HCT116 (cell line): Measurements from ENCODE around the gene SLC25A22. TPM values are rescaled to one million over a fixed set of nuclear protein-coding genes. Genes with fewer than 3 reads are reported as not detected.

Experiments used
- ATAC-seq: fragments of 200-7000 bp; cut with Tn5 transposase; 2 replicates; pipeline ENCODE4 v1.9.1; 2020; ENCODE audit warnings: mild to moderate bottlenecking, moderate library complexity
- BruUV-seq: library from RNA; stranded (reverse); fragments of 400-500 nt; replicated peaks from 2 replicates; lab custom pipeline; 2021; lab: Mats Ljungman, UMichigan
- CTCF ChIA-PET: fragments of 300-600 bp; sonication (Branson Sonifier 250); formaldehyde crosslinking; loops from one replicate; lab custom pipeline; 2021; ENCODE audit warnings: antibody characterized with exemption; lab: Charles Lee
- POLR2A ChIA-PET: fragments of 300-600, 350-600 bp; sonication (Branson Sonifier 250); formaldehyde crosslinking; loops from one replicate; lab custom pipeline; 2021; ENCODE audit warnings: antibody characterized with exemption; lab: Charles Lee
- RAD21 ChIA-PET, 2 experiments: fragments of 300-600 bp; sonication (Branson Sonifier 250); formaldehyde crosslinking; loops; one replicate each; lab custom pipeline; 2023; ENCODE audit warnings: low total read pairs in 2 of 2; ENCODE audit not compliant: uncharacterized antibody in 2 of 2, unreplicated experiment in 2 of 2, low non-redundant PET in 1 of 2; lab: Charles Lee
- DNase-seq: peaks from one replicate; pipeline ENCODE4 v3.0.0-alpha.2; 2010; ENCODE audit warnings: low read depth, low spot score
- H2AFZ ChIP-seq: fragments of 200-600 bp; shearing (Covaris generic), sonication (generic); 2 replicates; pipeline ENCODE4 v1.6.1; 2017; ENCODE audit warnings: low read depth, mixed run types, mixed read lengths, antibody characterized with exemption, low read length; ENCODE audit not compliant: poor library complexity, severe bottlenecking
- H3K27ac ChIP-seq: 2 replicates; pipeline ENCODE4 v1.5.1; 2012; ENCODE audit warnings: low read depth, low read length
- H3K27me3 ChIP-seq: fragments of 200-600 bp; sonication (generic); 2 replicates; pipeline ENCODE4 v1.6.1; 2016; ENCODE audit warnings: mixed run types, low read length, mixed read lengths; ENCODE audit not compliant: insufficient read depth
- H3K36me3 ChIP-seq, 2 experiments: fragments of 200-500 bp in 1 of 2; fragments of 200-600 bp in 1 of 2; sonication (Bioruptor generic) in 1 of 2; sonication (generic) in 1 of 2; 2 replicates each; pipeline versions ENCODE4 v1.5.1 to v1.6.1; 2014 to 2016; ENCODE audit warnings: low read length in 2 of 2, inconsistent platforms in 1 of 2, mixed read lengths in 1 of 2, mixed run types in 1 of 2; ENCODE audit not compliant: insufficient read depth in 2 of 2, control insufficient read depth in 1 of 2
- H3K4me1 ChIP-seq, 2 experiments: fragments of 200-600 bp in 1 of 2; sonication (generic) in 1 of 2; 2 replicates each; pipeline versions ENCODE4 v1.5.1 to v1.6.1; 2012 to 2017; ENCODE audit warnings: low read length in 2 of 2, inconsistent platforms in 1 of 2, mild to moderate bottlenecking in 1 of 2, mixed read lengths in 1 of 2, mixed run types in 1 of 2, moderate library complexity in 1 of 2; ENCODE audit not compliant: insufficient read depth in 2 of 2, control insufficient read depth in 1 of 2
- H3K4me2 ChIP-seq: fragments of 200-600 bp; sonication (generic); 2 replicates; pipeline ENCODE4 v1.6.1; 2017; ENCODE audit warnings: mixed run types, low read length, mixed read lengths
- H3K4me3 ChIP-seq, 2 experiments: fragments of 200-600 bp in 1 of 2; sonication (generic) in 1 of 2; replicated peaks in 1 of 2; 2 replicates each; pipeline ENCODE4 v1.5.1; 2011 to 2016; ENCODE audit warnings: low read length in 2 of 2, control low read depth in 1 of 2, low read depth in 1 of 2, mild to moderate bottlenecking in 1 of 2, mixed read lengths in 1 of 2, mixed run types in 1 of 2
- H3K79me2 ChIP-seq: fragments of 200-600 bp; sonication (generic); 2 replicates; pipeline ENCODE4 v1.6.1; 2017; ENCODE audit warnings: mild to moderate bottlenecking, mixed run types, low read length, moderate library complexity, mixed read lengths; ENCODE audit not compliant: insufficient read depth
- H3K9ac ChIP-seq: fragments of 200-600 bp; sonication (generic); 2 replicates; pipeline ENCODE4 v1.6.1; 2016; ENCODE audit warnings: low read length, mixed read lengths
- H3K9me2 ChIP-seq: fragments of 200-600 bp; sonication (generic), shearing (Covaris generic); 2 replicates; pipeline ENCODE4 v1.6.1; 2017; ENCODE audit warnings: mixed run types, mild to moderate bottlenecking, moderate library complexity; ENCODE audit not compliant: insufficient read depth
- H3K9me3 ChIP-seq, 2 experiments: fragments of 200-500 bp in 1 of 2; fragments of 200-600 bp in 1 of 2; sonication (Bioruptor generic) in 1 of 2; sonication (generic) in 1 of 2; 2 replicates each; pipeline ENCODE4 v1.6.1; 2014 to 2017; ENCODE audit warnings: low read length in 2 of 2, mixed read lengths in 2 of 2, inconsistent platforms in 1 of 2, low read depth in 1 of 2, mild to moderate bottlenecking in 1 of 2, mixed run types in 1 of 2, moderate library complexity in 1 of 2; ENCODE audit not compliant: control insufficient read depth in 1 of 2, insufficient read depth in 1 of 2
- H4K20me1 ChIP-seq: fragments of 200-600 bp; sonication (generic), shearing (Covaris generic); 2 replicates; pipeline ENCODE4 v1.6.1; 2017; ENCODE audit warnings: mixed run types, mild to moderate bottlenecking, moderate library complexity; ENCODE audit not compliant: insufficient read depth
- CEBPB ChIP-seq: IDR thresholded peaks from 2 replicates; pipeline ENCODE4 v1.6.1; 2012; ENCODE audit warnings: low read depth
- POLR2A ChIP-seq: IDR thresholded peaks from 2 replicates; pipeline ENCODE4 v1.7.0; 2011; ENCODE audit warnings: borderline replicate concordance; ENCODE audit not compliant: insufficient read depth, insufficient read length; ENCODE audit errors: extremely low read depth
- POLR2AphosphoS5 ChIP-seq: IDR thresholded peaks from 2 replicates; pipeline ENCODE4 v1.6.1; 2011; ENCODE audit warnings: mild to moderate bottlenecking, low read depth, low read length, moderate library complexity
- RAD21 ChIP-seq: IDR thresholded peaks from 2 replicates; pipeline ENCODE4 v1.6.1; 2012; ENCODE audit warnings: low read depth, mild to moderate bottlenecking
- REST ChIP-seq: IDR thresholded peaks from 2 replicates; pipeline ENCODE4 v1.6.1; 2012; ENCODE audit warnings: low read depth
- SIN3A ChIP-seq: IDR thresholded peaks from 2 replicates; pipeline ENCODE4 v1.6.1; 2012; ENCODE audit warnings: low read depth
- SRF ChIP-seq: IDR thresholded peaks from 2 replicates; pipeline ENCODE4 v1.6.1; 2012; ENCODE audit warnings: low read depth
- TCF7L2 ChIP-seq: IDR thresholded peaks from 2 replicates; pipeline ENCODE4 v1.7.0; 2011; ENCODE audit warnings: borderline replicate concordance, inconsistent platforms; ENCODE audit not compliant: insufficient read depth, insufficient read length; ENCODE audit errors: extremely low read depth
- intact Hi-C: fragments of 100-400 bp; cut with micrococcal nuclease; formaldehyde crosslinking; loops from 2 replicates; pipeline ENCODE4 v1.10.0; 2022
- total RNA-seq: library from RNA; stranded (reverse); gene quantifications from one replicate; pipeline ENCODE4 v1.2.1, GENCODE V29; 2021; ENCODE audit not compliant: unreplicated experiment

SLC25A22 gene
- total RNA-seq, 1 experiment from 2014 or later: 62.0 TPM

- intact Hi-C loops: no loop called here
- TF ChIP-seq RAD21: no peak
- no peak for TF ChIP-seq POLR2A
- no peak for TF ChIP-seq SIN3A
- 0 out of 2 replicates have a peak, but pooled peaks have one; percentile 11 for TF ChIP-seq POLR2AphosphoS5
- TF ChIP-seq TCF7L2: no peak
- no peak for TF ChIP-seq CEBPB
- no peak for TF ChIP-seq SRF
- TF ChIP-seq REST: no peak
- TF ChIP-seq, all 23 proteins: peak for 1
- Histone ChIP-seq H2AFZ (no peak overlapping the region), H3K9me3 (no peaks in the 10 kb centered on the region), H3K4me3 (peak overlapping the region; percentile 82 to 90), H3K4me2 (peak overlapping the region; percentile 96), H3K9me2 (no peaks in the 10 kb centered on the region), H3K27me3 (no peaks in the 10 kb centered on the region), H3K79me2 (peaks cover 57% of the 10 kb centered on the region), H3K27ac (peak overlapping the region; percentile 96), H3K9ac (peak overlapping the region; percentile 93), H3K4me1 (peaks cover 28 to 64% of the 10 kb centered on the region in 2 experiments), H3K36me3 (peaks cover 3 to 22% of the 10 kb centered on the region in 2 experiments; a peak in 2 of 4 replicates), H4K20me1 (peaks cover 10% of the 10 kb centered on the region; the same call in 1 of the 2 replicates)
- DNase-seq: no peak
- ChIA-PET POLR2A (interaction anchor here (1.7 to 2.2 kb wide), 4 partner anchors 10 to 25 kb away, joined by 9 to 26 read pairs (median 14); partner anchors contain the start of gene RPLP2), RAD21 (no interaction called here), CTCF (interaction anchor here (1.1 kb wide), 1 partner anchor 23 kb away, joined by 3 read pairs; no protein-coding TSS in a partner anchor)
- no peak for ATAC-seq
- no TSS peak for BruUV-seq
These were observed 35.8 kb upstream of the SLC25A22 start for GRCh38 chr11:833849-834311.
